GM18861 (cell line): ENCODE measurements around the gene RAB33A.

ENCODE experiments used
- ATAC-seq: cut with Tn5 transposase; IDR thresholded peaks from one replicate; pipeline ENCODE4 v1.9.1; 2021; ENCODE audit not compliant: unreplicated experiment

Gene RAB33A

DNA sequence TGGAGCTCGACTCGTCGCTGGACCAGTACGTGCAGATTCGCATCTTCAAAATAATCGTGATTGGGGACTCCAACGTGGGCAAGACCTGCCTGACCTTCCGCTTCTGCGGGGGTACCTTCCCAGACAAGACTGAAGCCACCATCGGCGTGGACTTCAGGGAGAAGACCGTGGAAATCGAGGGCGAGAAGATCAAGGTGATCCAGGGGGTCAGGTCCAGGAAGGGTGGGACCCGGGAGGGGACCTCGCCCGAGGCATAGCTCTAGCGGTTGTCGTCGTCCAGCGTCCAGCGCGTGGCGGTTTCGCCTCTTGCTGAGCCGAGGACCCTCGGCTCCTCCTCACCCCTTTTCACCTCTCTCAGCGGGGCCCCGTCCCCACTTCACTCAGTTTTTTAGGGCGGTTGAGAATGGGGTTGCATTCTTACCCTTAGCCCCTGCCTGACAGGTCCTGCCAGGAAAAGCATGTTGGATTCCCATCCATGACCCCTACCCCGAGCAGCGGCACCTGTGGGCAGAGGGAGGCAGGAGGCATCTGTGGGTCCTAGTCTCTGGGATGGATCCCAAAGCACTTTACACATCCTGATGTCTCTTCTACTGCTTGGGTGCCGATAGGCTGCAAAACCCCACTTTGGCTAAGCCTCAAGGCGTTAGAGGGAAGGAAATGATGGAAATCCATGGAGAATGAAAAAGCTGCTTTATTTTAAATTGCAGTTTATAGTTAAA is 524 bp downstream of the RAB33A start:
- no peak for ATAC-seq

DNA sequence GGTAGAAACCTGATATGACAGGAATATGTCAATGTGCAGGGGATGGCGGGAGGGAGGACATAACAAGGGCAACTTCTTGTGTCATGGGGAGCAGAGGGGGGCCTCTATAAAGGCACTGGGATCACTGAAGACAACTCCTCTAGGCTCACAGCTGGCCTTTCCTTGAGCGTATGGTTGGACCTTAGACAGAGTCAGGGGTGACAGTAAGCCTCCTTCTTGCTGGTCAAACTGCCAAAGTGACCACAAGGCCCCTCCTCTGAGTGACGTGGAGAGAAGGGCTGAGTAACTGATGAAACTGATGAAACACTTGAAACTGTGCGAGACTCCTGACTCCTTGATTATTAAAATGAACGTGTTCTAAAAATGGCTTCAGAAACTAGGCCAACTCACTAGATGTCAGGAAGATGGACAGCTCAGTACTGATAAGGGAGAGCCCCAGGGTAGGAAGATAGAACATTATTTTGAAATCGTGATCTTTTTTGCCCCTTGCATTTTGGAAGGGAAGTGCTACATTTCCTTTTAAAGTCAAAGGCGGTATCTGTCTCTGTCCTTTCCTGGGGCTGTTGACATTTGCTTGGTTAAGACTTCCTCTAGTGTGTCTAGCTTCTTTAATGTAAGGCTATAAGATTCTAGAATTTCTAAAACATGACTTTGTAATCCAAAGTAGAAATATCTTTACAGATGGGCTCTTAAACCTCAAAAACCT is 1.6 kb downstream of the RAB33A start:
- ATAC-seq = peak; percentile 39

DNA sequence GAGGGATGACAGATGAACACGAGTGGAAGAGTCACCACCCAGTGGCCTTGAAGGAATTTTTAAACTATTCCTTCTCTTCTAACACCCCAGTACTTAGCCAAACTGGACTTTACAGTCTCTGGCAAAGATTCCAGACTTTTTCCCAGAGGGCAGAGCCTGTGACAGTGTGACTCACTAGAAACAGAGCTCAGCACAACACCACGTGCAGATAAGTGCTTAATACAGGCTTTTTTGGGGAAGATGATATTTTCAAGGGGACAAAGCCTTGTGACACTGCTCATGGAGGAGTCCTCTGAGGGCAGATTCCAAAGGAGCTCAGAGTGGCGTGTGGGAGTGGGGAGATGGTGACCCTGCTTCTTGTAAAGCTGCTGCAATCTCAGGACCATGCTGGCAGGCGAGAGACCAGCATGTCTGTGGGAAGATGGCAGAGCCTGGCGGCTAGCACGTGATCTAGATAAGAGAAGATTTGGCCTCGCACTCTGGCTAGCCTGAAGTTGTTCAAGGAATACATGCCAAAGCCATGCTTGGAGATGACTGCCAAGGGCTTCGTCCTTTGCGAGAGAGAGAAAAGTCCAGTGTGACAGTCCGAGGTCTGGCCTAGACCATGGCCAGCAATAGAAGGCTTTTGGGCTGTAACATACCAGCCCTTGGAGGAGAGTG is 2.4 kb downstream of the RAB33A start:
- no peak for ATAC-seq

- ATAC-seq = no peak
These were observed 3.2 kb downstream of the RAB33A start for GRCh38 chrX:130174937-130175336.

DNA sequence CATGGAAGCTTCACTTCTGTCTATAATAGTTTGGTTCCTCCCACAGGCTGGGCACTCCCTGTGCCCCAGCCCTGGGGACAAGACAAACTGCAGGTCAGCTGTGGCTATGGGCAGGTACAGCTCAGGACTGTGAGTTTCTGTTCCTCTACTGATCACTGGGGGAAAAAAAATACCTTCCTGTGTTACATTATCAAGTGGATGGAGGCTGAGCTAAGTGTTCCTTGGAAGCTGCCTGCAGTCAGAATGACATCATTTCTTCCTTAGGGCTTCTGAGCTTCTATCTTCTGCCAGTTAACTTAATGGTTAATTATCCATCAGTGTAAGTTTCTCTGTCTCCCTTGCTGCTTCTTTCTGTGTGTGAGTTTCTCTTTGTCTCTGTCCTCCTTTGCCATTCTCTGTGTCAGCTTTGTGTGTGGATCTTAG is 4.6 kb downstream of the RAB33A start:
- ATAC-seq = peak; percentile 88

GRCh38 chrX:130176942-130177341 is 5.2 kb downstream of the RAB33A start:
- ATAC-seq = no peak

- ATAC-seq = no peak
These were observed 7.4 kb downstream of the RAB33A start for GRCh38 chrX:130179170-130179569.

DNA sequence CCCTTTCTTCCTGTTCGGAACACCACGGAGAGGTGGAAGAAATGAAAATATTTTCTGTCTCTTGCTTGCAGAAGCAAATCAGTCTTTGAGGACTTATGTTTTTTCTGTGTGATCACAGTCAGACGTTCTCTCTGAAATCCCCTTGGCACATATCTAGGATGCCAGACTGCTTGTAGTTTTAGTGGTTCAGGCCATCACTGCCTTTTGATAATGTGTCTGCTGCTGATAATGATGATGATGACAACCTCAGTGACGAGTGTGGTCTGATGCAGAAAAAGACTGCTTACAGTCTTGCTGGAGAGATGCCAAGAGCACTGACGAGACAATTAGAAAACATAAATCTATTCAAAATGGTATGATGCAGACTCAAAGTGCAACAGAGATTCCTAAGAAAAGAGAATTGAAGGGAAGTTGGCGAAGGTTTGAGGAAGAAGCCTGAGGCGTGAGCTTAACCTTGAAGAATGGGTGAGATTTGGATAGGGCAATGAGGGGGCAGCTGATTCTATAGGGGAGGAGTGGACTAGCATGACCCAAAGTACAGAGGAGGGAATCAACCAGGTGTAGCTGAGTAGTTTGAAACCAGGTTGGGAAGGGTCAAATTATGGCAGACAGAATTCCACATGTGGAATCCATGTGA is 7.9 kb downstream of the RAB33A start:
- no peak for ATAC-seq

- ATAC-seq = no peak
These were observed 12.4 kb downstream of the RAB33A start for GRCh38 chrX:130184168-130184567.

DNA sequence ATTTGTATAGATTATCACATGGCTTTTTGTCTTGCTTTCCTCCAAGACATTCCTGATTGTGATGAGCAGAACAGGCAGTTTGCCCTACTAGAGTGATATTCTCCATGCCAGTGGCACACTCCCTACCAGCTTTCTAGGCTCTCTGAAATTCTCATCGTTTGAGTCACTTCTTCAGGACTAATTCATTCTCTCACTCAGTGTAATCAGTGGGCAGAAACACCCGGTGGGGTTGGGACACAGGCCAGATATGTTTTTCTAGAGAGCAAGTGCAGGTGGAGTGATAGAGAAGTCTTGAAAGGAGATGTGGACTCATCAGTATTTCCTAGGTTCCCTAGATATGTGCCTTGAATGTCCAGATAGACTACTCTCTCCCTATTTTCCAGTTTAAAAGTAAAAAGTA is 13.1 kb downstream of the RAB33A start:
- ATAC-seq = no peak

GRCh38 chrX:130186651-130187050 is 14.9 kb downstream of the RAB33A start:
- ATAC-seq = no peak

- no peak for ATAC-seq
These were observed 19.0 kb downstream of the RAB33A start for GRCh38 chrX:130190801-130191200.

GRCh38 chrX:130196466-130196865 is 24.7 kb downstream of the RAB33A start:
- ATAC-seq = no peak

- ATAC-seq = no peak
These were observed 25.7 kb downstream of the RAB33A start for GRCh38 chrX:130197464-130197863.

GRCh38 chrX:130204647-130205046 is 32.9 kb downstream of the RAB33A start:
- ATAC-seq = no peak

- ATAC-seq = no peak
These were observed 39.8 kb downstream of the RAB33A start for GRCh38 chrX:130211415-130212186.

GRCh38 chrX:130212371-130212770 is 40.6 kb downstream of the RAB33A start:
- no peak for ATAC-seq

- ATAC-seq = no peak
These were observed 41.6 kb downstream of the RAB33A start for GRCh38 chrX:130213376-130213775.

GRCh38 chrX:130216320-130216719 is 44.6 kb downstream of the RAB33A start:
- ATAC-seq = no peak

DNA sequence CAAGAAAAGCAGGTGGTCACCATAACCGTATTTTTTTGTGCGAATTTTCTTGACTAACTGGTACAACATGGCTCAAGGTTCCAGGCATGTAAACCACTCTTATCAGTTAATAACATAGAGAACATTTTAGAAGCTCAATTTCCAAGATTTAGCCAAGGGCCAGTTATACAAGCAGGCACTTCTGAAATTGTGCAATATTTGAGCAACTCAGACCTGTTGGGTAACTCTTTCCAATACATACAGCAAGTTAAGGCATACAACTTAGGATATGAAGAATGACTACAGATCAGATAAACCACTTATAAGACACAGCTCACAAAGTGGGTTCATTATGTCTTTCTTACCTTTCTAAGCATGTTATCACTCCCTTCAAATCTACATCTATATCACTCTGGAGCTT is 53.0 kb downstream of the RAB33A start:
- no peak for ATAC-seq

DNA sequence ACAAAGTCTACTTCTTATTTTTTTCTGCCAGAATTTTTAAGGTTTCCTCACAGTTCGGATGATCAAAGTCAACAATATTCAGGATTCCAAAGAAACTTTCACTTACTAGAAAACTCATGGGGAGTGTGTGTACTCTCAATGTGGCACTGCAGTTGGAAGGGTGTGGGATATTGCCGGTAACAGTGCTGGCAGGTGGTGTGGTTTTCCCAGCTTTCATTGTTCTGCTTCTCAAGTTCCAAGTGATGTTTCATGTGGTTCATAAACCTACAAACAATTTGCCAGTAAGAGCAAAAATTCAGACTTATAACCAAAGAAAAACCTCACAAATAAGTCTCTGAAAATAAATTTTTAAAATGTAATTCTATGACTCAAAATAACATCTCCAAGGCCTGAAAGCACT is 57.1 kb downstream of the RAB33A start:
- no peak for ATAC-seq
